WTC11 (cell line): ENCODE data around the gene ZSWIM9.

ENCODE experiments used
- CREB1 ChIP-seq: sonication (generic); formaldehyde crosslinking; IDR thresholded peaks from 2 replicates; pipeline ENCODE4 v1.8.0; 2023; ENCODE audit warnings: mild to moderate bottlenecking, missing genetic modification reagents
- ESRRA ChIP-seq: sonication (generic); formaldehyde crosslinking; IDR thresholded peaks from 2 replicates; pipeline ENCODE4 v1.8.1; 2022; ENCODE audit warnings: mild to moderate bottlenecking, missing genetic modification reagents, borderline replicate concordance
- FOXK1 ChIP-seq: sonication (generic); formaldehyde crosslinking; IDR thresholded peaks from 2 replicates; pipeline ENCODE4 v1.8.0; 2022; ENCODE audit warnings: mild to moderate bottlenecking, moderate library complexity, missing genetic modification reagents
- NR2C2 ChIP-seq: sonication (generic); formaldehyde crosslinking; IDR thresholded peaks from 2 replicates; pipeline ENCODE4 v1.8.0; 2022; ENCODE audit warnings: mild to moderate bottlenecking, missing genetic modification reagents
- NR3C1 ChIP-seq: sonication (generic); formaldehyde crosslinking; conservative IDR thresholded peaks from 2 replicates; pipeline ENCODE4 v1.8.1; 2023; ENCODE audit warnings: low read depth, mild to moderate bottlenecking, missing genetic modification reagents
- TF ChIP-seq, protein P1 (sequence below): fragments of 200-600 bp; IDR thresholded peaks from 2 replicates; pipeline ENCODE4 v1.8.0; 2022; ENCODE audit warnings: antibody characterized with exemption
- TF ChIP-seq, protein P2 (sequence below): sonication (generic); formaldehyde crosslinking; conservative IDR thresholded peaks from 2 replicates; pipeline ENCODE4 v1.8.1; 2022; ENCODE audit warnings: mild to moderate bottlenecking, missing genetic modification reagents
- TF ChIP-seq, protein P3 (sequence below): sonication (generic); formaldehyde crosslinking; IDR thresholded peaks from 2 replicates; pipeline ENCODE4 v1.8.1; 2022; ENCODE audit warnings: low read depth, missing genetic modification reagents, borderline replicate concordance
- TF ChIP-seq, protein P4 (sequence below): sonication (generic); formaldehyde crosslinking; IDR thresholded peaks from 2 replicates; pipeline ENCODE4 v1.8.0; 2022; ENCODE audit warnings: mild to moderate bottlenecking, missing genetic modification reagents
- TF ChIP-seq, protein P5 (sequence below): sonication (generic); formaldehyde crosslinking; IDR thresholded peaks from 2 replicates; pipeline ENCODE4 v1.8.1; 2023; ENCODE audit warnings: mild to moderate bottlenecking, missing genetic modification reagents, moderate library complexity

DNA sequence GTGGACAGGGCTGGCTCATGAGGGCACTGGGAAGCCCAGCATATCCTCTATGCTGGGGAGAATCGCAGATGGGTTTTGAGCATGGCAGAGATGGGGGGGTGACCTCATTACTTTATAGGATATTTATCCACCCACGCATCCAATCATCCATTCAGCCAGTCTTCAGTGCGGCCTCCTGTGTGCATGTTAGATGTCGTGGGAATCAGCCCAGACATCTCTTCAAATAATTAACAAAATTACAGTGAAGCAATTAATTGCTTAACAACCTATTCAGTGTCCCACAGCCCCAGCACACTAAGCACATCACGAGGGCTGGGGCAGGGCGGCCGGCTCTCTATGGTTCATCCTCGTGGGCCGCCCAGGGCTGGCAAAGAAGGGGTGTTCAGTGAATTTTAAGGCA is 21.9 kb upstream of the ZSWIM9 start:
- no peak for TF ChIP-seq FOXK1 (CRISPR knock-in tag)
- TF ChIP-seq, protein P1, sequence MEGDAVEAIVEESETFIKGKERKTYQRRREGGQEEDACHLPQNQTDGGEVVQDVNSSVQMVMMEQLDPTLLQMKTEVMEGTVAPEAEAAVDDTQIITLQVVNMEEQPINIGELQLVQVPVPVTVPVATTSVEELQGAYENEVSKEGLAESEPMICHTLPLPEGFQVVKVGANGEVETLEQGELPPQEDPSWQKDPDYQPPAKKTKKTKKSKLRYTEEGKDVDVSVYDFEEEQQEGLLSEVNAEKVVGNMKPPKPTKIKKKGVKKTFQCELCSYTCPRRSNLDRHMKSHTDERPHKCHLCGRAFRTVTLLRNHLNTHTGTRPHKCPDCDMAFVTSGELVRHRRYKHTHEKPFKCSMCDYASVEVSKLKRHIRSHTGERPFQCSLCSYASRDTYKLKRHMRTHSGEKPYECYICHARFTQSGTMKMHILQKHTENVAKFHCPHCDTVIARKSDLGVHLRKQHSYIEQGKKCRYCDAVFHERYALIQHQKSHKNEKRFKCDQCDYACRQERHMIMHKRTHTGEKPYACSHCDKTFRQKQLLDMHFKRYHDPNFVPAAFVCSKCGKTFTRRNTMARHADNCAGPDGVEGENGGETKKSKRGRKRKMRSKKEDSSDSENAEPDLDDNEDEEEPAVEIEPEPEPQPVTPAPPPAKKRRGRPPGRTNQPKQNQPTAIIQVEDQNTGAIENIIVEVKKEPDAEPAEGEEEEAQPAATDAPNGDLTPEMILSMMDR = no peak
- no peak for TF ChIP-seq ESRRA (CRISPR knock-in tag)
- no peak for TF ChIP-seq NR2C2
- TF ChIP-seq, protein P2, sequence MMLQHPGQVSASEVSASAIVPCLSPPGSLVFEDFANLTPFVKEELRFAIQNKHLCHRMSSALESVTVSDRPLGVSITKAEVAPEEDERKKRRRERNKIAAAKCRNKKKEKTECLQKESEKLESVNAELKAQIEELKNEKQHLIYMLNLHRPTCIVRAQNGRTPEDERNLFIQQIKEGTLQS (CRISPR knock-in tag) = no peak
- TF ChIP-seq, protein P3, sequence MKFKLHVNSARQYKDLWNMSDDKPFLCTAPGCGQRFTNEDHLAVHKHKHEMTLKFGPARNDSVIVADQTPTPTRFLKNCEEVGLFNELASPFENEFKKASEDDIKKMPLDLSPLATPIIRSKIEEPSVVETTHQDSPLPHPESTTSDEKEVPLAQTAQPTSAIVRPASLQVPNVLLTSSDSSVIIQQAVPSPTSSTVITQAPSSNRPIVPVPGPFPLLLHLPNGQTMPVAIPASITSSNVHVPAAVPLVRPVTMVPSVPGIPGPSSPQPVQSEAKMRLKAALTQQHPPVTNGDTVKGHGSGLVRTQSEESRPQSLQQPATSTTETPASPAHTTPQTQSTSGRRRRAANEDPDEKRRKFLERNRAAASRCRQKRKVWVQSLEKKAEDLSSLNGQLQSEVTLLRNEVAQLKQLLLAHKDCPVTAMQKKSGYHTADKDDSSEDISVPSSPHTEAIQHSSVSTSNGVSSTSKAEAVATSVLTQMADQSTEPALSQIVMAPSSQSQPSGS (CRISPR knock-in tag) = no peak
- TF ChIP-seq, protein P4, sequence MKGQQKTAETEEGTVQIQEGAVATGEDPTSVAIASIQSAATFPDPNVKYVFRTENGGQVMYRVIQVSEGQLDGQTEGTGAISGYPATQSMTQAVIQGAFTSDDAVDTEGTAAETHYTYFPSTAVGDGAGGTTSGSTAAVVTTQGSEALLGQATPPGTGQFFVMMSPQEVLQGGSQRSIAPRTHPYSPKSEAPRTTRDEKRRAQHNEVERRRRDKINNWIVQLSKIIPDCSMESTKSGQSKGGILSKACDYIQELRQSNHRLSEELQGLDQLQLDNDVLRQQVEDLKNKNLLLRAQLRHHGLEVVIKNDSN (CRISPR knock-in tag) = no peak
- TF ChIP-seq CREB1 (CRISPR knock-in tag) = no peak
- TF ChIP-seq NR3C1 = no peak
- TF ChIP-seq, protein P5, sequence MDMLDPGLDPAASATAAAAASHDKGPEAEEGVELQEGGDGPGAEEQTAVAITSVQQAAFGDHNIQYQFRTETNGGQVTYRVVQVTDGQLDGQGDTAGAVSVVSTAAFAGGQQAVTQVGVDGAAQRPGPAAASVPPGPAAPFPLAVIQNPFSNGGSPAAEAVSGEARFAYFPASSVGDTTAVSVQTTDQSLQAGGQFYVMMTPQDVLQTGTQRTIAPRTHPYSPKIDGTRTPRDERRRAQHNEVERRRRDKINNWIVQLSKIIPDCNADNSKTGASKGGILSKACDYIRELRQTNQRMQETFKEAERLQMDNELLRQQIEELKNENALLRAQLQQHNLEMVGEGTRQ (CRISPR knock-in tag) = no peak
